HEK293 (cell line): Measurements from ENCODE around the gene PCCA.

ENCODE experiments used
- BCL11A ChIP-seq: fragments of 450-650 bp; formaldehyde crosslinking; IDR thresholded peaks from 2 replicates; pipeline ENCODE4 v1.5.1; 2016; ENCODE audit warnings: low read depth, missing biosample characterization, missing genetic modification characterization
- CTCF ChIP-seq: fragments of 450-650 bp; formaldehyde crosslinking; IDR thresholded peaks from 2 replicates; pipeline ENCODE4 v1.5.1; 2016; ENCODE audit warnings: missing biosample characterization, missing genetic modification characterization
- PBX3 ChIP-seq: sonication (generic); formaldehyde crosslinking; IDR thresholded peaks from 2 replicates; pipeline ENCODE4 v1.8.1; 2022; ENCODE audit warnings: mild to moderate bottlenecking, moderate library complexity, missing genetic modification reagents
- RBAK ChIP-seq: fragments of 450-650 bp; formaldehyde crosslinking; IDR thresholded peaks from 2 replicates; pipeline ENCODE4 v1.5.1; 2016; ENCODE audit warnings: missing biosample characterization, missing genetic modification characterization
- TCF7L2 ChIP-seq: IDR thresholded peaks from 2 replicates; pipeline ENCODE4 v1.6.1; 2011; ENCODE audit warnings: low read depth, mild to moderate bottlenecking, inconsistent platforms, low read length, moderate library complexity, borderline replicate concordance
- ZBTB21 ChIP-seq: fragments of 450-650 bp; formaldehyde crosslinking; IDR thresholded peaks from 2 replicates; pipeline ENCODE4 v1.5.1; 2017; ENCODE audit warnings: missing biosample characterization, missing genetic modification characterization
- ZNF121 ChIP-seq: fragments of 450-650 bp; formaldehyde crosslinking; IDR thresholded peaks from 2 replicates; pipeline ENCODE4 v1.5.1; 2016; ENCODE audit warnings: missing biosample characterization, missing genetic modification characterization
- ZNF138 ChIP-seq: fragments of 450-650 bp; formaldehyde crosslinking; IDR thresholded peaks from 2 replicates; pipeline ENCODE4 v1.5.1; 2016; ENCODE audit warnings: missing biosample characterization, missing genetic modification characterization, borderline replicate concordance
- ZNF175 ChIP-seq: fragments of 450-650 bp; formaldehyde crosslinking; IDR thresholded peaks from 2 replicates; pipeline ENCODE4 v1.5.1; 2016; ENCODE audit warnings: missing biosample characterization, missing genetic modification characterization
- ZNF274 ChIP-seq, 2 experiments: fragments of 200-500 bp in 1 of 2; fragments of 450-650 bp in 1 of 2; sonication (Bioruptor generic) in 1 of 2; formaldehyde crosslinking in 1 of 2; IDR thresholded peaks; 2 replicates each; pipeline versions ENCODE4 v1.5.1 to v1.6.1; 2014 to 2016; ENCODE audit warnings: borderline replicate concordance in 1 of 2, inconsistent platforms in 1 of 2, low read length in 1 of 2, missing biosample characterization in 1 of 2, missing genetic modification characterization in 1 of 2
- ZNF311 ChIP-seq: fragments of 450-650 bp; formaldehyde crosslinking; IDR thresholded peaks from 2 replicates; pipeline ENCODE4 v1.5.1; 2017; ENCODE audit warnings: missing biosample characterization, missing genetic modification characterization, borderline replicate concordance
- ZNF394 ChIP-seq: fragments of 450-650 bp; formaldehyde crosslinking; IDR thresholded peaks from 2 replicates; pipeline ENCODE4 v1.5.1; 2016; ENCODE audit warnings: missing biosample characterization, missing genetic modification characterization, mild to moderate bottlenecking, moderate library complexity, borderline replicate concordance

- TF ChIP-seq CTCF (tag by site-specific recombination) (no peak), ZNF274 (IDR thresholded peaks at IDR 0.05; ENCODE audit: low read length) (no peak), ZNF274 (tag by site-specific recombination; IDR thresholded peaks at IDR 0.05; ENCODE audit: borderline replicate concordance) (no peak), PBX3 (CRISPR knock-in tag) (no peak), ZNF175 (tag by site-specific recombination) (no peak), ZNF138 (no peak), RBAK (tag by site-specific recombination) (no peak), ZNF394 (tag by site-specific recombination) (no peak), ZNF121 (tag by site-specific recombination) (no peak), BCL11A (tag by site-specific recombination) (no peak), TCF7L2 (no peak), ZBTB21 (tag by site-specific recombination) (no peak), ZNF311 (tag by site-specific recombination) (no peak)
Observed at GRCh38 chr13:100521851-100522617, 433.1 kb downstream of the PCCA start.
